ENCODE measurements around the gene ARID1A.

The ARID1A gene

DNA sequence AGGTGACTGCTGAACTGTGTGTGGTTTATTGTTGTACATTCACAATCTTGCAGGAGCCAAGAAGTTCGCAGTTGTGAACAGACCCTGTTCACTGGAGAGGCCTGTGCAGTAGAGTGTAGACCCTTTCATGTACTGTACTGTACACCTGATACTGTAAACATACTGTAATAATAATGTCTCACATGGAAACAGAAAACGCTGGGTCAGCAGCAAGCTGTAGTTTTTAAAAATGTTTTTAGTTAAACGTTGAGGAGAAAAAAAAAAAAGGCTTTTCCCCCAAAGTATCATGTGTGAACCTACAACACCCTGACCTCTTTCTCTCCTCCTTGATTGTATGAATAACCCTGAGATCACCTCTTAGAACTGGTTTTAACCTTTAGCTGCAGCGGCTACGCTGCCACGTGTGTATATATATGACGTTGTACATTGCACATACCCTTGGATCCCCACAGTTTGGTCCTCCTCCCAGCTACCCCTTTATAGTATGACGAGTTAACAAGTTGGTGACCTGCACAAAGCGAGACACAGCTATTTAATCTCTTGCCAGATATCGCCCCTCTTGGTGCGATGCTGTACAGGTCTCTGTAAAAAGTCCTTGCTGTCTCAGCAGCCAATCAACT is 85.5 kb downstream of the ARID1A start:
- DNase-seq (ENCODE audit: low spot score), result no peak
- TF ChIP-seq, protein P1, sequence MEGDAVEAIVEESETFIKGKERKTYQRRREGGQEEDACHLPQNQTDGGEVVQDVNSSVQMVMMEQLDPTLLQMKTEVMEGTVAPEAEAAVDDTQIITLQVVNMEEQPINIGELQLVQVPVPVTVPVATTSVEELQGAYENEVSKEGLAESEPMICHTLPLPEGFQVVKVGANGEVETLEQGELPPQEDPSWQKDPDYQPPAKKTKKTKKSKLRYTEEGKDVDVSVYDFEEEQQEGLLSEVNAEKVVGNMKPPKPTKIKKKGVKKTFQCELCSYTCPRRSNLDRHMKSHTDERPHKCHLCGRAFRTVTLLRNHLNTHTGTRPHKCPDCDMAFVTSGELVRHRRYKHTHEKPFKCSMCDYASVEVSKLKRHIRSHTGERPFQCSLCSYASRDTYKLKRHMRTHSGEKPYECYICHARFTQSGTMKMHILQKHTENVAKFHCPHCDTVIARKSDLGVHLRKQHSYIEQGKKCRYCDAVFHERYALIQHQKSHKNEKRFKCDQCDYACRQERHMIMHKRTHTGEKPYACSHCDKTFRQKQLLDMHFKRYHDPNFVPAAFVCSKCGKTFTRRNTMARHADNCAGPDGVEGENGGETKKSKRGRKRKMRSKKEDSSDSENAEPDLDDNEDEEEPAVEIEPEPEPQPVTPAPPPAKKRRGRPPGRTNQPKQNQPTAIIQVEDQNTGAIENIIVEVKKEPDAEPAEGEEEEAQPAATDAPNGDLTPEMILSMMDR (IDR thresholded peaks at IDR 0.05; ENCODE audit: extremely low read depth, missing control alignments), result no peak

DNA sequence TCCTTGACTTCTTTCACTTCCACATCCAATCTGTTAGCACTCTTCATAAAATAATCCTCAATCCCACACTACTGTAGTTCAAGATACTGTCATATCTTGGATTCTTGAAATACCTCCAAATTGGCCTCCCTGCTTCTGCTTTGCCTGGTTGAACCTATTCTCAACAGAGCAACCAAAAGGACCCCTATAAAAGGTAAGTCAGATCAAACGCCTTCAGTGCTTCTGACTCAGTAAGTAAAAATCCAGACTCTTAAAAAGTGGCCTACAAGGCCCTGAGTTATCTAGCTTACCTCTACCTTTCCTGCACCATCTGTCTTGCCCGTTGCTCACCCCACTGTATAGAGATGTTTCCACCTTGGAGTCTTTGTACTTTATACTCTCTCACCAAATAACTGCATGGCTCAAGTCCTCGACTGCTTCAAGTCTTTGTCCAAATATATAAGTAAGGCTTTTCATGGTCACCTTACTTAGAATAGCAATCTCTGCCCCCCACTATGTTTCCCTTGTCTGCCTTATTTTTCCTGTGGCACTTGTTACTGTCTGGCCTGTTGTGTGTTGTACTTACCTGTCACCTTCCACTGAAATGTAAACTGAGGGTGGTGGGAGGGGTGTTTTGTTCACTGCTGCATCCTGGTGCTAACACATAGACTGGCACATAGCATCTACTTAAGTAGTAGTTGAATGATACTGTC is 86.9 kb downstream of the ARID1A start:
- no peak for DNase-seq (ENCODE audit: low spot score)

DNA sequence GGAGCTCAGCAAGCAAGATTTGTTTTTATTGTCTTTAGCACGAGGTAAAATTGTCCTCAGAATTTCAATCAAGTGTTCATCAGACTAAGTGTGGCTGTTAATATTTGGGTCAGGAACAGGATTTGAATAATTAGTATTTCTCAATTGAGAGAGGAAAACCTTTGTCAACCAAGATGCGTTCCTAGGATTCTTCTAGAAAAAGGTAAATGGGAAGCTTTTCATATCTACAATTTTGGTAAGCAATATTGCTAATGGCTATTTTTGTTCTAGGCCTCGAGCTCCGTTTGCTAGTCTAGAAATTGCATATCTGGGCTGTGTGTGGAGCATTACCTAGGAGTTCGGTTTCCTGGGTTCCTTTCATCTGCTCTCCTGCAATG is 87.8 kb downstream of the ARID1A start:
- DNase-seq (ENCODE audit: low spot score), result no peak
- TF ChIP-seq, protein P1 (IDR thresholded peaks at IDR 0.05; ENCODE audit: extremely low read depth, missing control alignments), result no peak

More for the DNA sequence above, 86.9 kb downstream of the ARID1A start:
- TF ChIP-seq, protein P1 (IDR thresholded peaks at IDR 0.05; ENCODE audit: extremely low read depth, missing control alignments), result no peak

DNA sequence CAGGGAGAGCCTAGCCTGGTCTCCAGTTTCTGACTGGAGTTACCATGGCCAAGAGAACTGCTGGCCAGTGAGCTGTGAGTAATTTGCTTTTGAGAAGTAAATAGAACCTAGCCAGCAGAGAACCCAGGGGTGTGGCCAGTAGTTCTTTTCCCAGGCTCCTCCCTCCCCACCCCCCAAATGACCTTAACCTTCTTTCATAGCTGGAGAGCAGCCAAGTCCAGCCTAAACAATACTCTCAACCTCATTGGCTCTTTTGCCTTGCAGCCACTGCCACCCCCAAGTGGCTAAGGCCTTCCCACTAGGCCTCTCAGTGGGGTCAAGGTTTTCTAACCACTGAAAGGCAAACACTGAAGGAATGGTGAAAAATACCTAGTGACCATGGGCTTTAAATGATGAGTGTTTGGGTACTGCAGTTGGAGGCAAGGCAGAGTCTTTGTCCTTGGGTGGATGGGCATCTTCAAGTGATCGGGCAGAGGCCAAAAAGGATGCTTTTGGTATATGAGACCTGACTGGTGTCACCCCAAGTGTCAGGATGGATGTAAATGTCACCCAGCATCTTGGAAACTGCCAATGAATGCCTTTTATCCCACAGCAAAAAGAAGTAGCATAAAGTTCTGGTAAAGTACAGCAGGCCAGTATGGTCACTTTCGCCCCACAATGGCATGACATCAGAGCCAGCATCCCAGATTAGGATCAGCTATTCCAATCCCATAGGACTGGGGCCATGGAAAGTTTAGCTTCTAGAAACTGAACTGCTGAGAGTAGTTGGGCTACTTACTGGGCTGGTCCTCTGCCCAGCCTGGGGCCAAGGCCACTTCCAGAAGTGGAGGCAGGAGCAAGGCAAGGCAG is 88.4 kb downstream of the ARID1A start:
- TF ChIP-seq, protein P1 (IDR thresholded peaks at IDR 0.05; ENCODE audit: extremely low read depth, missing control alignments), result no peak
- no peak for DNase-seq (ENCODE audit: low spot score)

DNA sequence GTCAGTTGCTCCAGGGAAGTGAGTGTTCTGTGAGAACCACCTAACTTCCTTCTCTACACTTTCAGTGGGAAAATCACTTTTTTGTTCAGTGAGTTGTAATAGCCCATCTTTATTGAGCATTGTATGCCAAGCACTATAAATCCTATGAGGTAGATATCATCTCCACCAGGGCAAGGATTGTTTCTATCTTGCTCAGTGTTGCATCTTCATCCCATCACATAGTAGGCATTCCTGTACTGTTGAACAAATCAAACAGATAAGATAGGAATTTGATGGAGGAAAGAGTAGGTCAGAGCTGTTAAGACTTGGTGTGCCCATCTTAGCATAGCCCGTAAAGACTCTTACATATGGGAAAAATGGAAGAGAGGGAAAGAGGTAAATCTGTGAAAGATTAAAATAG is 89.1 kb downstream of the ARID1A start:
- DNase-seq (ENCODE audit: low spot score), result no peak
- TF ChIP-seq, protein P1 (IDR thresholded peaks at IDR 0.05; ENCODE audit: extremely low read depth, missing control alignments), result no peak

DNA sequence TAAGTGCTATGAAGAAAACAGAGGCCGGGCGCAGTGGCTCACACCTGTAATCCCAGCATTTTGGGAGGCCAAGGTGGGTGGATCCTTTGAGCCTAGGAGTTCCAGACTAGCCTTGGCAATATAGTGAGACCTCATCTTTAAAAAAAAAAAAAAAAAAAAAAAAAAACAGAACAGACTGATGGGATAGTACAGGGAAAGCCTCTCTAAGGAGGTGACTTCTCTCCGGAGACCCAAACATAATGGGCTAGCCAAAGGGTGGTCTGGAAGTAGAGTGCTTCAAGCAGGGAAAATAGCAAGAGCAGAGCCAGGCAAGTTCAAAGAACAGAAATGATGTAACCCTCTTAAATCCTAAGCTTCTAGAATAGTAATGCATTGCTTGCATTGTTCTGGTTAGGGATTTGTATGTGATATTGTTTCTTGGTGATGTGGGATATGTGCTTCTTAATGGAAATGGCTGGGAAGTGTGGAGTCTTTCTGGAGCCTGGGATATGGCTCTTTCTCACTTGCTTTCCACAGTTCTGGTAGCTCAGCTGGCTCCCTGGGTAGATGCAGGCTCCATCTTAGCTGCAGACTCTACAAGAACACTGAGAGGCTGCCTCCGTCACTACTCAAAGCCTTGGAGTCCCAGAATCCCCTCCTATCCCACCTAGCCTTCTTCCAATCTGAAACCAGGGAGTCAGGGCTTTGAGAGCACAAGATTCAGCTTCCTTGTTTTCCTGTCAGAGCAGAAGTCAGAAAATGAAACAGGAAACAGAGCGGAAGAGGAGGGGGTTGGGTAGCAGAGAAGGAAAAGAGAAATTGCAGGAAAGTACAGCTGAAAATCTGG is 90.0 kb downstream of the ARID1A start:
- DNase-seq (ENCODE audit: low spot score), result no peak

More for the DNA sequence above, 90.0 kb downstream of the ARID1A start:
- TF ChIP-seq, protein P1 (IDR thresholded peaks at IDR 0.05; ENCODE audit: extremely low read depth, missing control alignments), result no peak
